Measurements from ENCODE around the gene CALHM6. TPM values are rescaled to one million over a fixed set of nuclear protein-coding genes. Genes with fewer than 3 reads are reported as not detected.
A peak's percentile ranks its signal among the peaks of the same experiment; 100 is the strongest.

The CALHM6 gene
- polyA plus RNA-seq = 1 to 10 TPM; 2.9 to 3.4 TPM

DNA sequence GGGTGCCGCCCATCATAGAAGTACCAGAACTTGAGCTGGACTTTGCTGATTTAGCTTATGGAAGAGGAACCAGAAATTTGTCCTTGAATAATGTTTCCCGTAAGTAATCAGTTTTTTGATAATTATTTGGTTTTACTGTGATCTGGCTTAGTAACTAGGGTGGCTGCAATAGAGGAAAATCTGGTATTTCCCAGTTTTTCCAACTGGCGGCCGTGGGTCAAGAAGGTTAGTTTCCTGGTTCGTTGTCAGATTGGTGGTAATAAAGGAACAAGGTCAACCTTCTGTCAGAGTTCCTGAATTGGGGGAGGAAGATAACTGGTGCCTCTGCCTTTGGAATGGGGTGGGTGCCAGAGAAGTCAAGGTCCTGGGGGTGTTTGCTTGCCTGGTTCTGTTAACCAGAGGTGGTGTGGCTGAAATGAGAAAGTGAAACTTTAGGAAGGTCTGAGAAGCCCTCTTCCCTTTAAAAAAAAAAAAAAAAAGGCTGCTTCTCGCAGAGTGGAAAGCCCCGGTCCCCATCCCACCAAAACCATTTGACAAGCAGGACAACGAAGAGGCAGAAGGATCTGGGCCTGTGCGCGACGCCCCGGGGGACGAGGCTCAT, at the start of gene CALHM6:
TSS of gene CALHM6 (plus strand) at position 45 of the 601 bp plus-strand sequence. CDS start at position 600, 555 bp downstream.
- H3K4me1 ChIP-seq (ENCODE audit: control insufficient read depth in 2 of 2, insufficient read depth in 2 of 2, low read length in 1 of 2) = peaks cover 0 to 3% of the 10 kb centered on the region in 2 donors
- H3K27me3 ChIP-seq (ENCODE audit: control insufficient read depth in 1 of 2, insufficient read depth in 2 of 2, low read length in 2 of 2) = peaks cover 0 to 3% of the 10 kb centered on the region in 2 donors

DNA sequence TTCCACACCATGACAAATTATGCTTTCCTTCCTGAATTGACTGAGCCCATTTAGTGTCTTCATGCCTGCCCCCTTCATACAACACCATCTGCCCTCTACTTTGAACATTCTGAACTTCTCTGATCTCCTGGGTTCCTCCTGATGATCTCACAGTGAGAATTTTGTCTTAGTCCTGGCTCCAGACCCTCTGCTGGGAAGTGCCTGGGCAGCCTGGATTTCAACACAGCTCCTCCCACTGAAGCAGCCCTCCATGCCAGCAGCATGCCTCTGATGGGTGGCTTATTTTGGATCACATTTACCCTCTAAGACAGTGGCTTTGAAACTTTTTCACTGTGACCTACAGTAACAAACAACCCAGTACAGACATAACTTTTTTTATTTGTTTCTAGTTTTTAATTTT, 48.9 kb upstream of the CALHM6 start:
- no peak overlapping the region for H3K4me3 ChIP-seq (ENCODE audit: low read depth in 1 of 2, low read length in 2 of 2)
- no peaks in the 10 kb centered on the region for H3K9me3 ChIP-seq (ENCODE audit: control insufficient read depth in 2 of 2, insufficient read depth in 1 of 2, low read depth in 1 of 2, low read length in 1 of 2)
- no peaks in the 10 kb centered on the region for H3K36me3 ChIP-seq (ENCODE audit: control insufficient read depth in 2 of 2, insufficient read depth in 2 of 2, low read length in 1 of 2)
- H3K27ac ChIP-seq (ENCODE audit: low read depth in 2 of 2, low read length in 1 of 2) = no peak overlapping the region
- H3K4me1 ChIP-seq (ENCODE audit: control insufficient read depth in 2 of 2, insufficient read depth in 2 of 2, low read length in 1 of 2) = no peaks in the 10 kb centered on the region
- no peaks in the 10 kb centered on the region for H3K27me3 ChIP-seq (ENCODE audit: control insufficient read depth in 1 of 2, insufficient read depth in 2 of 2, low read length in 2 of 2)

More for the DNA sequence above, at the start of gene CALHM6:
- H3K9me3 ChIP-seq (ENCODE audit: control insufficient read depth in 2 of 2, insufficient read depth in 1 of 2, low read depth in 1 of 2, low read length in 1 of 2) = no peaks in the 10 kb centered on the region
- H3K4me3 ChIP-seq (ENCODE audit: low read depth in 1 of 2, low read length in 2 of 2) = peak within 1 kb of the TSS; percentile 43 to 44
- H3K27ac ChIP-seq (ENCODE audit: low read depth in 2 of 2, low read length in 1 of 2) = peak within 1 kb of the TSS in 1 of 2 donors; percentile 17
- H3K36me3 ChIP-seq (ENCODE audit: control insufficient read depth in 2 of 2, insufficient read depth in 2 of 2, low read length in 1 of 2) = no peaks in the 10 kb centered on the region
- WGBS, 2 donors = 40 to 44% methylated on average over 13 of the region's 13 CpGs

DNA sequence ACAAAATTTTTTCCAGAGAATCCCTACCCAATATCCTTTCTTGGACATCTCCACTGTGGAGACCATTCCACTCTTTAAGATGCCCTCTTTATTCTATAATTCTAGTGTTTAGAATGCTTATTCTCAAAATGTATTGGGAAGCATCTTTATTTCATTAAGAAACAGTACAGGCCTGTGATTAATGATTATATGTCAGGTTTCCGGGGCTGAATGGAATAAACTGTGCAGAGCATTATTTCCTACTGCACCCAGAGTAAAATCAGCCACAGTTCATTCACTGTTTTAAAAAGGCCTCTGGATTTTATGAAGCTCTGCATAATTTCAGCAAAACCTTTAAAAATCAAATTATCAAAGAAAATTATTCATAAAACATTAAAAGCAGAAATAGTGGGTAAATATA, 47.8 kb upstream of the CALHM6 start:
- Histone ChIP-seq H3K4me1 (ENCODE audit: control insufficient read depth in 2 of 2, insufficient read depth in 2 of 2, low read length in 1 of 2) (no peaks in the 10 kb centered on the region), H3K36me3 (ENCODE audit: control insufficient read depth in 2 of 2, insufficient read depth in 2 of 2, low read length in 1 of 2) (no peaks in the 10 kb centered on the region), H3K9me3 (ENCODE audit: control insufficient read depth in 2 of 2, insufficient read depth in 1 of 2, low read depth in 1 of 2, low read length in 1 of 2) (no peaks in the 10 kb centered on the region), H3K27me3 (ENCODE audit: control insufficient read depth in 1 of 2, insufficient read depth in 2 of 2, low read length in 2 of 2) (no peaks in the 10 kb centered on the region), H3K27ac (ENCODE audit: low read depth in 2 of 2, low read length in 1 of 2) (no peak overlapping the region), H3K4me3 (ENCODE audit: low read depth in 1 of 2, low read length in 2 of 2) (no peak overlapping the region)
- 68 to 71% methylated on average over 1 of the region's 1 CpG for WGBS, 2 donors

GRCh38 chr6:116417661-116418060, 43.5 kb upstream of the CALHM6 start:
- Histone ChIP-seq H3K36me3 (ENCODE audit: control insufficient read depth in 2 of 2, insufficient read depth in 2 of 2, low read length in 1 of 2) (no peaks in the 10 kb centered on the region), H3K9me3 (ENCODE audit: control insufficient read depth in 2 of 2, insufficient read depth in 1 of 2, low read depth in 1 of 2, low read length in 1 of 2) (no peaks in the 10 kb centered on the region), H3K27me3 (ENCODE audit: control insufficient read depth in 1 of 2, insufficient read depth in 2 of 2, low read length in 2 of 2) (no peaks in the 10 kb centered on the region), H3K27ac (ENCODE audit: low read depth in 2 of 2, low read length in 1 of 2) (no peak overlapping the region), H3K4me1 (ENCODE audit: control insufficient read depth in 2 of 2, insufficient read depth in 2 of 2, low read length in 1 of 2) (no peaks in the 10 kb centered on the region), H3K4me3 (ENCODE audit: low read depth in 1 of 2, low read length in 2 of 2) (no peak overlapping the region)
- 85 to 90% methylated on average over 3 of the region's 3 CpGs for WGBS, 2 donors

- Histone ChIP-seq H3K27me3 (ENCODE audit: control insufficient read depth in 1 of 2, insufficient read depth in 2 of 2, low read length in 2 of 2) (no peaks in the 10 kb centered on the region), H3K27ac (ENCODE audit: low read depth in 2 of 2, low read length in 1 of 2) (no peak overlapping the region)
- 68 to 80% methylated on average over 2 of the region's 2 CpGs for WGBS, 2 donors
Observed at GRCh38 chr6:116419069-116419786, 41.9 kb upstream of the CALHM6 start.

DNA sequence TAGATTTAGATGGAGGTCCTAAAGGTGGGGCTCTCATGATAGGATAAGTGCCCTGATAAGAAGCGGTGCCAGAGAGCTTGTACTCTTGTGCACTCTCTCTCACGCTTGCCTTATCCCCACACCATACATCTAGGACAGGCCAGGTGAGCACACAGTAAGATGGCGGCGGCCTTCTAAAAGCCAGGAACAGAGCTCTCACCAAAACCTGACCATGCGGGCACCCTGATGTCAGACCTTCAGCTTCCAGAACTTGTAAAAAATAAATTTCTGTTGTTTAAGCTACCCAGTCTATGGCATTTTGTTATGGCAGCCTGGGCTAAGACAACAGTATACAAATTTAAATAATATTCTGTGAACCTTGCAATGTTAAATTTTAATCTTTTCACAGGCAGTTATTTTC, 40.8 kb upstream of the CALHM6 start:
- H3K4me3 ChIP-seq (ENCODE audit: low read depth in 1 of 2, low read length in 2 of 2) = no peak overlapping the region
- 96 to 97% methylated on average over 5 of the region's 5 CpGs for WGBS, 2 donors
- H3K36me3 ChIP-seq (ENCODE audit: control insufficient read depth in 2 of 2, insufficient read depth in 2 of 2, low read length in 1 of 2) = no peaks in the 10 kb centered on the region
- H3K27me3 ChIP-seq (ENCODE audit: control insufficient read depth in 1 of 2, insufficient read depth in 2 of 2, low read length in 2 of 2) = no peaks in the 10 kb centered on the region
- no peaks in the 10 kb centered on the region for H3K9me3 ChIP-seq (ENCODE audit: control insufficient read depth in 2 of 2, insufficient read depth in 1 of 2, low read depth in 1 of 2, low read length in 1 of 2)
- no peak overlapping the region for H3K27ac ChIP-seq (ENCODE audit: low read depth in 2 of 2, low read length in 1 of 2)
- no peaks in the 10 kb centered on the region for H3K4me1 ChIP-seq (ENCODE audit: control insufficient read depth in 2 of 2, insufficient read depth in 2 of 2, low read length in 1 of 2)

More at GRCh38 chr6:116419069-116419786, 41.9 kb upstream of the CALHM6 start:
- H3K36me3 ChIP-seq (ENCODE audit: control insufficient read depth in 2 of 2, insufficient read depth in 2 of 2, low read length in 1 of 2) = no peaks in the 10 kb centered on the region
- H3K4me3 ChIP-seq (ENCODE audit: low read depth in 1 of 2, low read length in 2 of 2) = no peak overlapping the region
- H3K4me1 ChIP-seq (ENCODE audit: control insufficient read depth in 2 of 2, insufficient read depth in 2 of 2, low read length in 1 of 2) = no peaks in the 10 kb centered on the region
- no peaks in the 10 kb centered on the region for H3K9me3 ChIP-seq (ENCODE audit: control insufficient read depth in 2 of 2, insufficient read depth in 1 of 2, low read depth in 1 of 2, low read length in 1 of 2)

DNA sequence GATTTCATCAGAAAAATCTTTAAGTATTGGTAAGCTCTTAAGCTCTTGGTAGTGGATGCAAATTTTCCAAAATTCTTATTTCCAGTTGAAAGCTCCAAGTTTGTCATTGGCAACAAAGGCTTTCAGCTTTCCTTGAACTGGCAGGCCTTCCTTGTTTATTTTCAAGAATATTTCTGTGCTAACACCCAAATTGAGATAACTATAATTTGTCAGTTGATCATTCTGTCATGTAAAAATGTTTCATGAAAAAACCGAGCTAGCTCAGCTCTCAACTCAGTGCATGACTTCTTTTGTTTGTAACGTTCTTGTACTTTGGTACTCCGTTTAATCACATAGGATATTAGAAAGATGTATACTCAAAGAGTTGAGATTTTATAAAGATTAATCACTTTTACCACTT, 38.9 kb upstream of the CALHM6 start:
- H3K4me3 ChIP-seq (ENCODE audit: low read depth in 1 of 2, low read length in 2 of 2) = no peak overlapping the region
- H3K27ac ChIP-seq (ENCODE audit: low read depth in 2 of 2, low read length in 1 of 2) = no peak overlapping the region
- H3K27me3 ChIP-seq (ENCODE audit: control insufficient read depth in 1 of 2, insufficient read depth in 2 of 2, low read length in 2 of 2) = no peaks in the 10 kb centered on the region
- 55 to 62% methylated on average over 3 of the region's 3 CpGs for WGBS, 2 donors
- H3K36me3 ChIP-seq (ENCODE audit: control insufficient read depth in 2 of 2, insufficient read depth in 2 of 2, low read length in 1 of 2) = no peaks in the 10 kb centered on the region
- no peaks in the 10 kb centered on the region for H3K9me3 ChIP-seq (ENCODE audit: control insufficient read depth in 2 of 2, insufficient read depth in 1 of 2, low read depth in 1 of 2, low read length in 1 of 2)
- no peaks in the 10 kb centered on the region for H3K4me1 ChIP-seq (ENCODE audit: control insufficient read depth in 2 of 2, insufficient read depth in 2 of 2, low read length in 1 of 2)

DNA sequence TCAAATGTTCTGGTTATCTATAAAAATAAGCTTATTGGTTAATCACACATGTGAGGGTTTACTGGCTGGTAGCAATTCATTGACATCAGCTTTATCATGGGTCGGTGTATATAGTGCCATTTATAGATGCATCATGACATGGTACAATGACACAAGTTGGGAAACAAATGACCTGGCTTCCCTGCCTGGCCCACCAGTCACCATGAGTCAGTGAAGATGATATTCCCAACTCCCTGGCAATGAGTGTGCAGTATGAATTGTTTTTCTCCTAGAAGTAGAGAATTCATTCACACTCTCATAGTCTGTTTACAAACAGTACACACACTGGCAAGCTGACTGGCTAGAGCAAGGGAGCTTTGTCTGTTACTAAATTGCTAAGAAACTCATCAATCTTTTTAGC, 37.2 kb upstream of the CALHM6 start:
- H3K36me3 ChIP-seq (ENCODE audit: control insufficient read depth in 2 of 2, insufficient read depth in 2 of 2, low read length in 1 of 2) = peaks cover 0 to 2% of the 10 kb centered on the region in 2 donors
- no peak overlapping the region for H3K4me3 ChIP-seq (ENCODE audit: low read depth in 1 of 2, low read length in 2 of 2)
- H3K27me3 ChIP-seq (ENCODE audit: control insufficient read depth in 1 of 2, insufficient read depth in 2 of 2, low read length in 2 of 2) = no peaks in the 10 kb centered on the region
- no peak overlapping the region for H3K27ac ChIP-seq (ENCODE audit: low read depth in 2 of 2, low read length in 1 of 2)
- WGBS, 2 donors = 81 to 85% methylated on average over 1 of the region's 1 CpG
- no peaks in the 10 kb centered on the region for H3K9me3 ChIP-seq (ENCODE audit: control insufficient read depth in 2 of 2, insufficient read depth in 1 of 2, low read depth in 1 of 2, low read length in 1 of 2)
- no peaks in the 10 kb centered on the region for H3K4me1 ChIP-seq (ENCODE audit: control insufficient read depth in 2 of 2, insufficient read depth in 2 of 2, low read length in 1 of 2)

DNA sequence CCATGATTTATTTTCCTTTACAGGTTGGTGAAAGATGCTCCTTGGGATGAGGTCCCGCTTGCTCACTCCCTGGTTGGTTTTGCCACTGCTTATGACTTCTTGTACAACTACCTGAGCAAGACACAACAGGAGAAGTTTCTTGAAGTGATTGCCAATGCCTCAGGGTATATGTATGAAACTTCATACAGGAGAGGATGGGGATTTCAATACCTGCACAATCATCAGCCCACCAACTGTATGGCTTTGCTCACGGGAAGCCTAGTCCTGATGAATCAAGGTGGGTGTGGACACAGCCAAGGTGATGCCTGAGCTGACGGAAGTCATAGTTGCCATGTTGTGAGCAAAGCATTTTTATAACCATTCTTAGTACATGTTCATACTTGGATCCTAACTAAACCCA, 34.6 kb upstream of the CALHM6 start:
- Histone ChIP-seq H3K27me3 (ENCODE audit: control insufficient read depth in 1 of 2, insufficient read depth in 2 of 2, low read length in 2 of 2) (no peaks in the 10 kb centered on the region), H3K36me3 (ENCODE audit: control insufficient read depth in 2 of 2, insufficient read depth in 2 of 2, low read length in 1 of 2) (peaks cover 0 to 2% of the 10 kb centered on the region in 2 donors), H3K4me1 (ENCODE audit: control insufficient read depth in 2 of 2, insufficient read depth in 2 of 2, low read length in 1 of 2) (no peaks in the 10 kb centered on the region), H3K4me3 (ENCODE audit: low read depth in 1 of 2, low read length in 2 of 2) (no peak overlapping the region), H3K27ac (ENCODE audit: low read depth in 2 of 2, low read length in 1 of 2) (no peak overlapping the region), H3K9me3 (ENCODE audit: control insufficient read depth in 2 of 2, insufficient read depth in 1 of 2, low read depth in 1 of 2, low read length in 1 of 2) (no peaks in the 10 kb centered on the region)
- 55 to 74% methylated on average over 3 of the region's 3 CpGs for WGBS, 2 donors

- Histone ChIP-seq H3K9me3 (ENCODE audit: control insufficient read depth in 2 of 2, insufficient read depth in 1 of 2, low read depth in 1 of 2, low read length in 1 of 2) (no peaks in the 10 kb centered on the region), H3K4me3 (ENCODE audit: low read depth in 1 of 2, low read length in 2 of 2) (no peak overlapping the region), H3K4me1 (ENCODE audit: control insufficient read depth in 2 of 2, insufficient read depth in 2 of 2, low read length in 1 of 2) (no peaks in the 10 kb centered on the region), H3K27me3 (ENCODE audit: control insufficient read depth in 1 of 2, insufficient read depth in 2 of 2, low read length in 2 of 2) (no peaks in the 10 kb centered on the region), H3K36me3 (ENCODE audit: control insufficient read depth in 2 of 2, insufficient read depth in 2 of 2, low read length in 1 of 2) (peaks cover 0 to 2% of the 10 kb centered on the region in 2 donors), H3K27ac (ENCODE audit: low read depth in 2 of 2, low read length in 1 of 2) (no peak overlapping the region)
- 91 to 98% methylated on average over 2 of the region's 2 CpGs for WGBS, 2 donors
Observed at GRCh38 chr6:116429111-116429510, 32.1 kb upstream of the CALHM6 start.
